GM11168 (cell line): Measurements from ENCODE around the gene CSTA.
"Not testable (repeated sequence)": the region's sequence is repeated elsewhere in the genome, so short reads cannot be mapped to it uniquely, and the experiment has no call there.

Experiments
- in situ Hi-C: fragments of 300-500 bp; cut with MboI; formaldehyde crosslinking; loops from one replicate; pipeline ENCODE4 v1.12.0; 2022; ENCODE audit warnings: low sequenced_read_pairs; ENCODE audit not compliant: unreplicated experiment

Gene CSTA

GRCh38 chr3:122318620-122319019, 6.4 kb upstream of the CSTA start:
- in situ Hi-C loops = no loop called here

- in situ Hi-C loops = no loop called here
Observed at GRCh38 chr3:122322095-122323075, 2.7 kb upstream of the CSTA start.

DNA sequence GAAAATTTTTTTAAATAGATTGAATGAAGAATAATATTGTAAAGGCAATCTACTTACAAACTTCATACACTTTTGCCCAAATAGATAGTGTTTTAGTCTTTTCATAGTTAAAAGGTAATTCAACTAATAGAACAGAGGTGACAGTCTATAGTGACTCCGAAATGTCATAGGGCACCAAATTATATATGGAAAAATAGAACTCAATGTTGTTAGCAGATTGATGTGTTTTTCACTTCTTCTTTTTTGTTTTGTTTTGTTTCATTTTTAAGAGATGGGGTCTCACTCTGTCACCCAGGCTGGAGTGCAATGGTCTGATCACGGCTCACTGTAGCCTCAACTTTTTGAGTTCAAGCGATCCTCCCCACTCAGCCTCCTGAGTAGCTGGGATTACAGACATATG, 721 bp downstream of the CSTA start:
- in situ Hi-C loops = no loop called here

- in situ Hi-C loops = no loop called here
Observed at GRCh38 chr3:122331886-122332285, 6.8 kb downstream of the CSTA start.

GRCh38 chr3:122332551-122332950, 7.5 kb downstream of the CSTA start:
- in situ Hi-C loops = no loop called here

DNA sequence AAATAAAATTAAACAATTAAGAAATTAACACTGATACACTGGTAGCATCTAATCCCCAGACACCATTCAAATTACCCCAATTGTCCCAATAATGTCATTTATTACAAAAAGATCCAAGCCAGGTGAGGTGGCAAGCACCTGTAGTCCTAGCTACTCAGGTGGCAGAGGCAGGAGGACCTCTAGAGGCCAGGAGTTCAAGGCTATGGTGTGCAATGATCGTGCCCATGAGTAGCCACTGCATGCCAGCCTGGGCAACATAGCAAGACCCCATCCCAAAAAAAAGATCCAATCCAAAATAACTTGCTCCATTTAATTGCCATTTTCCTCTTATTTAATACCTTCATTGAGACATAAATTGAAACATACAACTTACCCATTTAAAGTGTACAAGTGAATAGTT, 17.8 kb downstream of the CSTA start:
- in situ Hi-C loops = no loop called here

DNA sequence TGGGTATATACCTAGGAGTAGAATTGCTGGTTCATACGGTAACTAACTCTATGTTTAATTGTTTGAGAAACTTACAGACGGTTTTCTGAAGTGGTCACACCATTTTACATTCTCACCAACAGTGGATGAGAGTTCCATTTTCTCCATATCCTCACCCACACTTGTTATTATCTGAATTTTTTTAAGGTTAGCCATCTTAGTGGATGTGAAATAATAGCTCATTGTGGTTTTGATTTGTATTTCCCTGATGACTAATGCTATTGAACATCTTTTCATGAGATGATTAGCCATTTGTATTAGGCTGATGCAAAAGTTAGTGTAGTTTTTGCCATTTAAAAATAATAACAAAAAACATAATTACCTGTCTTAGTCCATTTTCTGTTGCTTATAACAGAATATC, 18.6 kb downstream of the CSTA start:
- in situ Hi-C loops = no loop called here

DNA sequence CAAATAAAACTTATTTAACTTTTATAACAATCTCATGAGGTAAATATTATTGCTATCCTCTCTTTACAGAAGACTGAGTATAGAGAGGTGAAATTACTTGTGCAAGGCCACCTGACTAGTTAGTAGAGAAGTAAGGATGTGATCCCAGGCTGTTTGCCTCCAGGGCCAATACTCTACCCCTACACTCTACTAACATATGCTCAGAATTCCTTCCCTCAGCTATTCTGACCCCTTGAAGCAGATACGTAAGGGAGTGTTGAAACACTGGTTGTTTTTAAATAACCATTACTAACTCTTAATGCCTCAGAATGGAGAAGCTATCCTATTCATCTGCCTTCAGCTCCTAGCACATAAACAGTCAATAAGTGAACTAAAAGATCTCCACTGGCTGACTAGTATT, 24.1 kb downstream of the CSTA start:
- in situ Hi-C loops = no loop called here

GRCh38 chr3:122350814-122351418, 25.9 kb downstream of the CSTA start:
- in situ Hi-C loops = no loop called here

DNA sequence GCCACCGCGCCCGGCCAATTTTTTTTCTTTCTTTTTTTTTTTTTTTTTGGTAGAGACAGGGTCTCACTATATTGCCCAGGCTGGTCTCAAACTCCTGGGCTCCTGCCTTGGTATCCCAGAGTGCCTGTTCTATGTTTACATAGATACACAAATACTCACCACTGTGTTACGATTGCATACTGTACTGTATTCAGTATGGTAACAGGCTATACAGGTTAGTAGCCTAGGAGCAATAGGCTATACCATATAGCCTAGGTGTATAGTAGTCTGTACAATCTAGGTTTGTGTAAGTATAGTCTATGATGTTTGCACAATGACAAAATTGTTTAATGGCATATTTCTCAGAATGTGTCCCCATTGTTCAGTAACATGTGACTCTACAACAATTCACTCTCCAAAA, 26.6 kb downstream of the CSTA start:
- in situ Hi-C loops = no loop called here

DNA sequence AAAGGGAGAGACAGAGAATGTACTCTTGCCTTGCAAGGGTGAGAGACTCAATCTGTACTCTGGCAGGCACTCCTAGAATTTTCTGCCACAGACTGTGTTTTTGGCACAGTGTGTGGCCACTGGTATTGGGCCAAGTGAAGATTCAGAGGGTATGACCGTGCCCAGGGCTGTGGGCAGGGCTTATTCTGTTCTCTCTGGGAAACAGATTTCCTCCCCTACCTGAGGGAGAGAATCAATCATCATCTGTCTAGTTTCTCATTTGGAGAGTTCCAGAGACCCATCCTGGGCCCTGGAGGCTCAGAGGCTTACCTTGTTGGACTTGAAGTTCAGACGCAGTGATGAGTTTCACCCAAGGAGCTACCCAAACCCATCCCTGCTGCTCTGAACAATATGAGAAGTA, 28.2 kb downstream of the CSTA start:
- in situ Hi-C loops = no loop called here

DNA sequence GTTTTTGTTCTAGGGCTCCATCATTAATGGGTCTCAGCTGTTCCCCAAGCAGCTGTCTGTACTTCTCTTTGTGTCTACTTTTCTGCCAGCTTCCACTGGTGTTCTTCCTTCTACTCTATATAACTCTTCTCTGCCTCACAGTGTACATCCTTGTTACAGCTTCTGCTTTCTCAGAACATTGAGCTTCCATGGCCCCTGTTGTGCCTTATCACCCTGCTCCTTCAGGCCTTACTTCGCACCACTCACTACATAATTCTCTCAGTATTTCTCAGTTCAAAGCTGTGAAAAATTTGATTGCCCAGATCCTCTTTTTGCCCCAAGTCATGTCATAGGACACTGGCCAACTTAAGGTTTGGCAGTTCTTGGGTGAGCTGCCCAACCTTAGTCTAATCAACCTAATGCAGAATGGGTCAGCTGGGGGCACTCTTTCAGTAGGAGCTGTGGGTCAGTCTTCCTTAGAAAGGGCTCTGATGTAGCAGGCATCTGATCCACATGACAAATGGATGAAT, 28.9 kb downstream of the CSTA start:
- in situ Hi-C loops = no loop called here

GRCh38 chr3:122355612-122356011, 30.6 kb downstream of the CSTA start:
- in situ Hi-C loops = no loop called here

- in situ Hi-C loops = no loop called here
Observed at GRCh38 chr3:122356402-122356801, 31.4 kb downstream of the CSTA start.

- in situ Hi-C loops = no loop called here
Observed at GRCh38 chr3:122357828-122358702, 33.0 kb downstream of the CSTA start.

- in situ Hi-C loops = no loop called here
Observed at GRCh38 chr3:122358703-122359032, 33.6 kb downstream of the CSTA start.

- in situ Hi-C loops = no loop called here
Observed at GRCh38 chr3:122362026-122362425, 37.0 kb downstream of the CSTA start.

DNA sequence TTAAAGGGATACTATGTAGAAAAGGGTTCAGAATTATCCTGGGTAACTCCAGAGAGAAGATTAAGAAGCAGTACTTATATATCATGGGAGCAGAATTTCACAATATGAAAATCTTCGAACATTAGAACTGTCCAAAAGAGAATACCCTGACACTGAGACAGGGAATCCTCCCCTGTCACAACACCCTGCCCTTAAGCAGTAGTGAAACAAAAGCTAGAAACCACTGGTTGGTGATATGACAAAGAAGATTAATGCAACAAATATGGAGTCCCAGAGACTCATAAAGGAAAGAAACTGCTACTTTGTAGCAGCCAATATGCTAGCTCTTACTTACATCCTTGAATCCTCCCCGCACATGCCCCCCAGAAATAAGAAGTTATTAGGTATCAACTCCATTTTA, 39.4 kb downstream of the CSTA start:
- in situ Hi-C loops = no loop called here

DNA sequence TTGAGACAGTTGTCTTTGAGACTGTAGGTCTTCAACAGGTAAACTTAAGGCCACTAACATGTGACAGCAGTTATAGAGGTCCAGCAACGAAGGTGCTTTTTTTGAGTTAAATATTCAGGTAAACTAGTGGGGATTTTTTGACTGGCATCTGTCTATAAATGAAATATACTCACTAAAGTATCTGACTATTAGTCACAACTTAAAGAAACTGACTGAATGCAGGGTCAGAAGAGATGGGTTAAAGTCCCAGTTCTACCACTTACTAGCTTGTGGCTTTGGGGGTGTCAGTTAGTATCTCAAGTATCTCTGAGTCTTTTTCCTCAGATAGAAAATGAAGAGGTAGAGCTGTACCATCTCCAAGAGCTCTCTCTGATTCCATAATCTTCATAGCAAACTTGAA, 40.0 kb downstream of the CSTA start:
- in situ Hi-C loops = no loop called here

DNA sequence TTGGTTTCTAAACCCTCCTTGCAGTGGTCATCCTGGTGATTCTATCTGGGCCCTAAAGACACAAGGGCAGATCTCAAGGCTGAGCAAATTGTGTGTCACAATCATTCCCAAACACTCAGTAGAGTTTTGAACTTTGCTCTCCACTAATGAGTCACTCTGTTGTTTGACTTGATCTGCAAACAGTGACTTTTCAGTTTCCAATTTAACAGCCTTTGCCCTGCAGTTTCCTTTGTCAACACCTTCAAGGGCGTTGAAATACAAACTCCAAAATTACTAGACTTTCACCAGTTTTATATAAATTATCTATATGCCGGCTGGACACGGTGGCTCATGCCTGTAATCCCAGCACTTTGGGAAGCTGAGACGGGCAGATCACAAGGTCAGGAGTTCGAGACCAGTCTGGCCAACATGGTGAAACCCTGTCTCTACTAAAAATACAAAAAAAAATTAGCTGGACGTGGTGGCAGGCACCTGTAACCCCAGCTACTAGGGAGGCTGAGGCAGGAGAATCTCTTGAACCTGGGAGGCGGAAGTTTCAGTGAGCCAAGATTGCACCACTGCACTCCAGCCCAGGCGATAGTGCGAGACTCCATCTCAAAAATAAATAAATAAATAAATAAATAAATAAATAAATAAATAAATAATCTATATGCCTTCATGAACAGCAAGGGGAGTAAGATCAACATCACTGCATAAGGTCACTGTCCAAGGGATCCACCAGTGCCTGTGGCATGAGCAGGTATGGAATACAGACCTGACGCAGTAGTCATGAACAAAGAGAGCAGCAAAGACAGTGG, 40.7 kb downstream of the CSTA start:
- in situ Hi-C loops = not testable (repeated sequence)
